ENCODE data around the gene N4BP2L2.
A peak's percentile ranks its signal among the peaks of the same experiment; 100 is the strongest.

N4BP2L2 gene

DNA sequence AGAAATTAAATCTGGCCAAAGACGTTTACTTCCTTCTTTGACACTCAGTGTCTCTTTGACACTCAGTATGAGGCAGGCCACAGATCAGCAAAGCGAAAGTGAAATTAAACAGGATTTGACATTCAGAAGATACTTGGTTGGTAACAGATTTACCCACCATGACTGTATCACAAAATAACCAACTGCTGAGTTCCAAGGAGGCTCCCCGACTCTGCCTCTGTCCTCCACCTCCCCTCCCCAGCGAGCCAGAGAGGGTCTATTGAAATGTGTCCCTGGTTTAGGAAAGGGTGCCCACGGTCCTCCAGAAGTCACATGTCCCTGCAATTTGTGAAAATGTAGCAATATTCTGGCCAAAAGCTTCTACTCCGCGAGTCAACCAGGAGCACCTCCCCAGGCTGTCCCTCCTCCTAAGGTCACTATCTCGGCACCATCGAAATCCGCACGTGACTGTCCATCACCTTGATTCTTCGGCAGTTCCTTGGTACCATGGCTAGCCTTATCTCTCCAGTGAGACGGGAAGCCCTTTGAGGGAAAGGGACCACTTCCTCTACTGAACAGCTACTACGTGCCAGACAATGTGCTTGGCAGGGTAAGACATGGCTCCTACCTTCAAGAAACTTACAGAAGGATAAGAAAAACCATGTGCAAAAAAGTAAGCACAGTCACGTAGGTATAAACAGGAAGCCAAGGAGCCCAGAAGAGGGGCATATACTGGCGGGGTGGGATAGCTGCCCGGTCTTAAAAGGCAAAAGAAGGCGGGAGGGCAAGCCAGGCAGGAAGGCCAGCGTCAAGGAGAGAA lies 112.2 kb downstream of the N4BP2L2 start:
- peak; percentile 4 for DNase-seq (ENCODE audit: low read depth)

DNA sequence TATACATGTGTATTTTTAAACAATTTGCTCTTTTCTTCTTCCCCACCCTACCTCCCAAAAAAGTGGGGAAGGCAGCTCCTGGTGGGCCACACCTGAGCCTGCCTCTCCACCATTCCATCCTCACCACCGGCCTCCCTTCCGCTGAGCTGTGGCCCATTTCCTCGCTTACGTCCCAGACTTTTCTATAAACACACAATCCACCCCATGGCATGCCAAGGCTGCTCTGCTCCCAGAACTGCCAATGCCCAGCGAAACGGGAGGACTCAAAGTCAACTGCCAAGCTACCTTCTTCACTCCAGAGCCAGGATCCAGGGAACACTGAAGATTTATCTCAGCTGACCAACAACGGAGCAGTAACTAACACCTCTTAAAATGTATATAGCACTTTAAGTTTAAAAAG lies 113.4 kb downstream of the N4BP2L2 start:
- no peak for DNase-seq (ENCODE audit: low read depth)

DNA sequence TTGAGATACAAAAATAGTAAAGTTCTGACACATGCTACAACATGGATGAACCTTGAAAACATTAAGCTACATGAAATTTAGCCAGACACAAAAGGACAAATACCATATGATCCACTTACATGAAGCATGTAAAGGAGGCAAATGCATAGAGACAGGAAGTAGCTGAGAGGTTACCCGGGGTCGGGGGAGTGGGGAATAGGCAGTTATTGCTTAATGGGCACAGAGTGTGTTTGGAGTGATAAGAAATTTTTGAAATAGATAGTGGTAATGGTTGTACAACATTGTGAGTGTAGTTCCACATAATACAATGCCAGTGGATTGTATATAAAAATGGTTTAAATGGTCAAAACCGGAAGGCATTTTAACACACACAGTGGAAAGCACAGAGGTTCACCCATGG lies 115.0 kb downstream of the N4BP2L2 start:
- DNase-seq (ENCODE audit: low read depth): no peak

DNA sequence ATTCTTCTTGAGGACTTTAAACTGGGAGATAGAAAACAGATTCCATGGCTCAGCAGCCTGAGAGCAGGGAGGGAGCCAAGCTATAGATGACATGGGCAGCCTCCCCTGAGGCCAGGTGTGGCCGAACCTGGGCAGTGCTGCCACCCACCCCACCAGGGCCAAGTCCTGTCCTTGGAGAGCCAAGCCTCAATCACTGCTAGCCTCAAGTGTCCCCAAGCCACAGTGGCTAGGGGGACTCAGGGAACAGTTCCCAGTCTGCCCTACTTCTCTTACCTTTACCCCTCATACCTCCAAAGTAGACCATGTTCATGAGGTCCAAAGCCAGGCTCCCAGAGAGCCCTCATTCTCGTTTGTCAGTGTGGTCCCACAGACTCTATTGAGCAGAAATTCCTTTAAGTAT lies 118.7 kb downstream of the N4BP2L2 start:
- DNase-seq (ENCODE audit: low read depth): no peak

DNA sequence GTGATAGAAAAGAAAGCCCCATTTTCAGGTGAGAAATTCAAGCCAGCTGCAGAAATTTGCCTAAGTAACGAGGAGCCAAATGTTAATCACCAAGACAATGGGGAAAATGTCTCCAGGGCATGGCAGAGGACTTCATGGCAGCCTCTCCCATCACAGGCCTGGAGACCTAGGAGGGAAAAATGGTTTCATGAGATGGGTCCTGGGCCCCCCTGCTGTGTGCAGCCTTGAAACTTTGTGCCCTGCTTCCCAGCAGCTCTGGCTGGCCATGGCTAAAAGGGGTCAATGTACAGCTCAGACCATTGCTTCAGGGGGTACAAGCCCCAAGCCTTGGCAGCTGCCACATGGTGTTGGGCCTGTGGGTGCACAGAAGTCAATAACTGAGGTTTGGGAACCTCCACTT lies 120.6 kb downstream of the N4BP2L2 start:
- DNase-seq (ENCODE audit: low read depth): no peak

DNA sequence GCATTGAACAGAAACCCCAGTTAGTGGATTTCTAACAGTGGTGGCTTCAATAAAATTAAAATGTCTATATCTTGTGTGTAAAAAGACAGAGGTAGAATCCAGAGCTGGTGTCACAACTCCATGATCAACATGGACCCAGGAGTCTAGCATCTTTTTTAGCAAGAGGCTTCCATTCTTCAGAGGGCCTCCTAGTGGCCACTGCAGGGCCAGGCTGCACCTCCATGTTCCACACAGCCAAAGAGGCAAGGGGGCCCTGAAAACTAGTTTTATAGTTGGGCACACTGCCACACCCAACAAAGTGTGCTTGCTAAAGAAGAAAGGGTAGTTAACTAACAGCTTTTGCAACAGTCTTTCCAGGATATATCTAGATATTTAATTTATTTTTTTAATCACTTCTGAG lies 123.6 kb downstream of the N4BP2L2 start:
- DNase-seq (ENCODE audit: low read depth): no peak

DNA sequence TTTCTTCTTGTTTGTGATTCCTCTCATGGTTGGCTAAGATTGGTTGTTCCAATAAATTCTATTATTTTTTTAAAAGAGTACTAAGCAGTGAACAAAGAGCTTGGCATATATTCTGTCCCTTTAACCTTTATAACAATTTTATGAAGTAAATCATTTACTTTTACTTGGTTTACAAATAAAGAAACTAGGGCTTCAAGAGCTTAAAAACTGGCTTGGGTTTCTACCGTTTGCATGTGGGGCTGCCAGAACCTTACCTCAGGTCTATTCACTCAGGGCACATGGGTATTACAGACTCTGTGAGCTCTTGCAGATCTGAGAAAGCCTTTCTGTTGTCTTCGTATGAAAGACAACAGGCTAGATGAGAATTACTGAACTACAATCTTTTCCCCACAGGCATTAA lies 124.0 kb downstream of the N4BP2L2 start:
- DNase-seq (ENCODE audit: low read depth): no peak

DNA sequence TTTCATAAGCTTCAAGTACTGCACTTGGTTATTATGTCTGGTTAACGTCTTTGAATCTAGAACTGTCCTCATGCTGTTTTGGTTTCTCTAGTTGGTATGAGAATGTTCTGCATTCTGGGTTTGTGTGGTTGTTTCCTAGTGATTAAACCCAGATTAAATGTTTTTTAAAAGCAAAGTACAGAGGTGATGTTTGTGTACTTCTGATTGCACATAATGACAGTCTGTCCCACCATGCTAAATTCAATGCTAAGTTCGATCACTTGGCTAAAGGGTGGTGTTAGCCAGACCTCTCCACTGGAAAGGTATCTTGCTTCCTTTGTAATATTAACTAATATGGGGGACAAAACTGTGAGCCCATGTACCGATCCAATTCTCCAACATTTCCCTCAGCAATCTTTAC lies 125.3 kb downstream of the N4BP2L2 start:
- DNase-seq (ENCODE audit: low read depth): no peak

DNA sequence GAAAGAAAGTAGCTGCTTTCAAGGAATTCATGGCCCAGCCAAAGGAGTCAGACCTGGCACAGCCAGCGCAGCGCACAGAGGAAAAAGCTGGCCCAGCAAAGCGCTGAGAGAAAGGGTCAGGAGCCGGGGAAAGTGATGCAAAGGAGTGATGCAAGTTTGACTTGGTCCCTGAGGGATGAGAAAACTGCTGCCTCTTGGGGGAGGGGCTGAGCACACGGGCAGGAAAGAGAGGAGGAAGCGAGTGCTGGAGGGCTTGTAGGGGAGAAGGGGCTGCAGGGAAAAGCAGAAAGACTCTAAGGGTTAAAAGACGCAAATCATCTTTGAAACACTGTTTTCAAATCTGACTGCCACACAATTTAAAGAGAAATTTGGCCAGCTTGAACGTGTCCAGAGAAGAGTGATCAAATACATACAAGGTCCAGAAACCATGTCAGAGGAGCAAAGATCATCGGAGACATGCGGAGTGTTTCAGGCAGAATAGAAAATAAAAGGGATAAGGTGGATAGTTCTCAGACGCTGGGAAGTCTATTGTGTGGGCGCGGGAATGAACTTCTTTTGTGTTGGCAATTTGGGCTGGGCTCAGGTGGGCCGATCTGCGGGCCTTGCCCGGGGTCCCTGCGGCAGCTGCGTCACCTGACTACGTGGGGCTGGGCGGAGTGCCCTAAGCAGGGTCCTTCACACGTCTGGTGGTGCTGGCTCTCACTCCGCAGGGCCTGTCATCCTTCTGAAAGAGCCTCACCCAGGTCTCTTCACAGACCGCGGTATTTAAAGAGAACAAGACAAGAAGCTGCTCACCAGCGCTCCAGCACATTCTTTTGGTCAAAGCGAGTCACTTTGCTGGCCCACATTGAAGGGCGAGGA lies 128.8 kb downstream of the N4BP2L2 start:
- no peak for DNase-seq (ENCODE audit: low read depth)

DNA sequence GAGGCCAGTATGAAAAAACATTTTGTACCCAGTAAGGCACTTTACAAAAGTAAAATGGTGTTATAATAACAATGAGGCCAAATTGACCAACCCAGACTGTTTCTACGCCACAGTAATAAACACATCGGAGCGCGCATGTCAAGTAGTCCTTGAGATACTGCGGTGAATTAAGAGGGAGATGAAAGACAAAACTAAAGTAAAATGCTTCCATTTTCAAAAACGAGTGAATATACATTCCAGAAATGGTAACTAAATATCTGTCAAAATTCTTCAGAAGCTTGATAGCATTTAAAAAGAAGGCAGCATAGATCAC lies 129.6 kb downstream of the N4BP2L2 start:
- DNase-seq (ENCODE audit: low read depth): no peak

DNA sequence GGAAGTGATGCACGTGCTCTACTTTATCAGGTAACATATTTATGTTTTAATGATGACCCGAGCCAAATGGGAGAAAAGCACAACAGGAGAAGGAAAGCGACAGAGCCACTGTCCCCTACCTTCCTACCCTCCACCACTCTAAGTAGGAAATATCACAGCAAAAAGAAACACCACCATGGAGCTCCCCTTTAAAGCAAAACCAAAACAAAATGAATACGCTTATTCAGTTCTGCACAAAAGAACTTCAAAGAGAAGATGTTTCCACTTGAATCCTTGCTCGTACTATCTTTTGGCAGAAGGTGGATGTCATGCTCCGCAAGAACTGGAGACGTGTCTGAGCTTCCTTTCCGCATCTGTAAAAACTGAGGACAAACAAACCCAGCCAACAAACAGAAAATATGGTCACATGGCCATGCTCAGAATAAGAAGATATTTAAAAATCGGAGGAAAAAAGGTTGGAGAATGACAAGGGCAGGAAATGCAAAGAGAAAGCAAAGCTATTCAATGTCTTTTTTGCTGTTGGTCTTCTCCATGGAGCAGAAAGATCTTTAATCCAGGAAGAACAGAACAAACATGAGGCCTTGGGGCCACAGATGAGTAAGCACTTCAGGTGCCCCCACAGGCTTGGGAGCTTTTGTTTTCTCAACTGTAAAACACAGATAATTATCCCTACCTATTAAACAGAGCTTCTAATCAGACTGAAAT lies 130.1 kb downstream of the N4BP2L2 start:
- DNase-seq (ENCODE audit: low read depth): no peak

DNA sequence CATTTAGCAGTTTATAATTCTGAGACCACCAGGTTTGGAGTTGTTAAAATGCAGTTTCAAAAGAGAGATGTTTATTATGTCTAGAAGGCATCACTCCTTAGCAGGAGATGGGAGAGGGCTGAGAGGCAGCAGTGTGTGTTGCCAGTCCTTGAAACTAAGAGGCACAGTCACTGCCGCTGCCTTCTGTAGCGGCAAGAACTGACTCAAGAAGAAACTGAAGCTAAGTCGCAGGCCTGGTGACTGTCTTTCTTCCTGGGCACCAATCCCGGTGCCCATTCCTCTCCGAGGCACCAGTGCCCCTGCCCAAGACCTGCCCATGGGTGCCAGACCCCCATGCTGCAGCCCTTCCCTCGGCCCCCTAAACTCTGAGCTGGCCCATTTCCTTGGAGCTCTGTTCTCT lies 130.7 kb downstream of the N4BP2L2 start:
- no peak for DNase-seq (ENCODE audit: low read depth)

DNA sequence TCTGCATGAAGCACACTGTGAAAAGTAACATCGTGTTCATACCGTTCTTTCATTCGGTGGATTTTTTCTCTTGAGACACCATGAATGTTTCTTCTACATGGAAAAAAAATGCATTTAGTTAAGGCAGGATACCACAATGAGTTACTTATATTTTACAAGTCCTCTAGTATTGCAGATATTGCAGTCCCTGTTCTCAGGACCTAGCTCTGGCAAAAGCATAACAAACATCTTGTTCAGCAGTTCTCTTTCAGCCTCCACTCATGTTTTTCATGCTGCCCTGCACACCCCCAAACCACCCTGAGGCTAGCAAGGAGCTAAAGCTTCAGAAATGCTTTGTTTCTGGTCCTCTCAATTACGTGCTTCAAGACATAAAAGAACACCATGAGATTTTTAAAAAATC lies 135.5 kb downstream of the N4BP2L2 start:
- DNase-seq (ENCODE audit: low read depth): no peak

DNA sequence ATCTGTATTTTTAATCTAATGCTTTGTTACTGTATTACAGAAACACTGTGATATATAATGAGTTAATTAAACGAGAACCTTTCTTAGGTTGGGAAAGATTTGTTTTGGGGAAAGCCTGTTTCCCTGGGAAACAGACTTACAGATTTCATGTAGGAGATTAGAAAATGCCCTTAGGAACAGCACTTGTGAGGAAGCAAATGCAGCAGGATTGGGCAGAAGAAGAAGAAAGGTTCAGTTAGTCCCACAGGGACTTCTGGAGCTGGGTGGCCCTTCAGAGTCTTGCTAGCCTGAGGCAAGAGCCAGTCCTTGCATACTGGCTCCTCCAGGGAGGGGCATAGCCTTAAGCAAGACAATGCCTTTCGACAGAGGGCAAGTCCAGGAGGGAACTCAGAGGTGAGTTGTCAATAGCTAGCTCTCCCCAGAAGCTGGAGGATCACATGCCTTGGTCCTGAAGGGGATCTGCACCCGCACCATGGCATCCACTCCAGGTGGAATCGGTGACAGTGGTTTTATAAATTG lies 147.4 kb downstream of the N4BP2L2 start:
- DNase-seq (ENCODE audit: low read depth): no peak

DNA sequence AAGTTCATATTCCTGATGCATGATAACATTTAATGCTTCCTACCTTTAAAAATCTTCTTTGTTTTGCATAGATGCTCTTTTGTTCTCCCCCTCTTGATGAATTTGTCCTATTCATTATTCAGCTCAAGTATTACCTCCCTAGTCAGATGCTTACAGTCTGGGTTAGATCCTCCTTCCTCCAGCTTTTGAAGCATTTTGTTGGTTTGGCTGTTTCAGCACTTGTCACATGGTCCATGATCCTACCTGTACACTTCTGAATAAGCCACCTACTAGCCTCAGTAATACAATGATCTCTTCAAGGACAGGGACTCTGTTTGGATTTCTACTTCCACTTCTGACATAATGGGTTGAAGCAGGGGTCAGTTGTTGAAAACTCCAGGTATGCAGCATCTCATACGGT lies 148.1 kb downstream of the N4BP2L2 start:
- no peak for DNase-seq (ENCODE audit: low read depth)

DNA sequence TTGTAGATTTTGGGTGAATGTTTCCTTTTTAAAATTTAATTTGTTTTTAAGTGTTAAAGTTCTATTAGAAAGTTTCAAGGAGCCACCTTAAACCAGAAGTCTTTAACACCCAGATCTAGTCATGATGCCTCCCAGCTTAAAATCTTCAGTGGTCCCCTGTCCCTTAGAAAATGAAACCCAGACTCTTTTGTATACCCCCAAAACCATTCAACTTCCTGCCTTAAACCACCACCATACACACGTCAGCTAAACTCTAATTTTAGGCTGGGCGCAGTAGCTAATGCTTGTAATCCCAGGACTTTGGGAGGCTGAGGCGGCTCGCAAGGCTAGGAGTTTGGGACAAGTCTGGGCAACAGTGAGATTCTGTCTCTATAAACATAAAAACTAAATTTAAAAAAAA lies 148.5 kb downstream of the N4BP2L2 start:
- DNase-seq (ENCODE audit: low read depth): no peak

DNA sequence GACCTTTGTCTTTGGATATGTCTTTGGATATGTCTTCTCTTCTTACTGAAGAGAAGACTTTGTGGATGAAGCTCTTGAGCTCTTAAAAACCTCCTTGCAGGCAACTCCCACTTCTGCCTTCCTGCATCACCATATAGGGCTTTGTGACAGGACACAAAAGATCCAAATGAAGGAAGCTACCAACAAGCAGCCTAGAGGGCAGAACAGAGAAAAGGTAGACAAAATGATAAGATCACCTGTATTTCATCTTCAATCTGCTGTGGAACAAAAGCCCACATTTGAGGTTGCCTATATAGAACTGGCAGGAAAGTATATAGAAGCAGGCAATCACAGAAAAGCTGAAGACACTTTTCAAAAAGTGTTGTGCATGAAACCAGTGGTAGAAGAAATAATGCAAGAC lies 153.2 kb downstream of the N4BP2L2 start:
- no peak for DNase-seq (ENCODE audit: low read depth)

DNA sequence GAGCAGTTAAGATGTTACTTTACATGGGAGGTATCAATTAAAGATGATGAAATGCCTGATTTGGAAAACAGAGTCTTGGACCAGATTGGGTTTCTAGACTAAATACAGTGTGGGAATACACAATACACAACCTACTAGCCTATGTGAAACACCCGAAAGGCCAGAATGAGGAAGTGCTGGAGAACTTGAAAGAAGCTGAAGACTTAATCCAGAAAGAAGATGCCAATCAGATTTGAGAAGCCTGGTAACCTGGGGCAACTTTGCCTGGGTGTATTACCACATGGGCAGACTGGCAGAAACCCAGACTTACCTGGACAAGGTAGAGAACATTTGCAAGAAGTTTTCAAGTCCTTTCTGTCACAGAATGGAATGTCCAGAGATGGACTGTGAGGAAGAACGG lies 153.9 kb downstream of the N4BP2L2 start:
- no peak for DNase-seq (ENCODE audit: low read depth)

DNA sequence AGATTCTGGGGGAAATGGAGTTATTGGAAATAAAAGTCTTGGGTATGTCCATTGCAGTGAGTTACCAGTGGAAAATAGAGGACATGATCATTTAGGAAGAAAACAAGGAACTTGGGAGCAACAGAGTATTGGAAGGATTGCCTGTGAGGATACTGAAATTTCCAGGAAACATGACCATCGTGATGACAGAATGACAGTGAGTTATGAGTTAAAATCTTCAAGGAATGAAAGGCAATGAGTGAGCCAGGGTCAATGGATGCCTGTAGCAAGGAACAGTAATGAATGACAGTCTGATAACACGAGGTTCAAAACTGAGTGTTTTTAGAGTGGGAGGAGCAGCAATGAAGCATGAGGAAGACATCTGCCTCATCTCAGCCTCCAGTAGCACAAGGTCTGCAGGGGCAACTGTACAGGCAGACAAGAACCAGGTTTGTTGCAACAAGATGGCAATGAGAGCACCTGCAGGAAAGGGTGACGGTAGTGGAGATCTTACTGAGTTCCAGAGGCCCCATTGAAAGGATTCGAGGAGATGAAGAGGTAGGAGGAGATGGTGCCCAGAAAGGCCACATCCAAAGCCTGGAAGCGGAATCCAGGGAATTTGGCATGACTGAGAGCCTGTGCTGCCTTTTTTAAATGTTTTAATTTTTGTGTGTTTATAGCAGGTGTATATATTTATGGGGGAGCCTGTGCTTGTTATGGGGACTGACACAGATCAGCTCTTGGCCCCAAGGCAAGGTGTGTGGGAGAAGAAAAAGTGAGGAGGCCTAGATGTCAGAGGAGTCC lies 154.6 kb downstream of the N4BP2L2 start:
- no peak for DNase-seq (ENCODE audit: low read depth)

Measured in activated gamma-delta T cell treated with anti-CD3 and anti-CD28 coated beads, Interleukin-2, amount 50 U/mL, for 16 hours (primary cell).